K562 (cell line): ENCODE measurements around the gene CSK.

Experiments used
- MCM3 ChIP-seq: fragments of 450-650 bp; IDR thresholded peaks from 2 replicates; pipeline ENCODE4 v1.6.1; 2016
- POLR2A ChIP-seq: fragments of 450-650 bp; conservative IDR thresholded peaks from 2 replicates; pipeline ENCODE4 v1.6.1; 2016
- RAD21 ChIP-seq, 2 experiments: fragments of 250-450 bp in 1 of 2; fragments of 450-650 bp in 1 of 2; sonication (Bioruptor Pico) in 1 of 2; formaldehyde crosslinking in 1 of 2; IDR thresholded peaks in 1 of 2; conservative IDR thresholded peaks in 1 of 2; 2 replicates each; pipeline versions ENCODE4 v1.4.0 to v1.8.0; 2020 to 2022; ENCODE audit warnings: mild to moderate bottlenecking in 2 of 2, moderate library complexity in 1 of 2
- ZNF431 ChIP-seq: sonication (generic); formaldehyde crosslinking; IDR thresholded peaks from 2 replicates; pipeline ENCODE4 v1.8.0; 2022; ENCODE audit warnings: mild to moderate bottlenecking, missing genetic modification reagents
- ZNF589 ChIP-seq: fragments of 200-800 bp; sonication (Bioruptor generic); IDR thresholded peaks from 2 replicates; pipeline ENCODE4 v1.6.1; 2016; ENCODE audit warnings: low read depth, missing genetic modification characterization, missing compliant biosample characterization
- TF ChIP-seq, protein P1 (sequence below), 2 experiments: IDR thresholded peaks; 2 replicates each; pipeline ENCODE4 v1.6.1; 2011; ENCODE audit warnings: borderline replicate concordance in 1 of 2, control low read depth in 1 of 2, low read depth in 1 of 2, low read length in 1 of 2, mild to moderate bottlenecking in 1 of 2, mixed read lengths in 1 of 2, moderate library complexity in 1 of 2; ENCODE audit not compliant: insufficient read depth in 1 of 2, insufficient read length in 1 of 2, poor library complexity in 1 of 2, severe bottlenecking in 1 of 2; ENCODE audit errors: extremely low read depth in 1 of 2
- TF ChIP-seq, protein P2 (sequence below), 2 experiments: fragments of 200-800 bp in 1 of 2; sonication (Bioruptor generic) in 1 of 2; sonication (generic) in 1 of 2; formaldehyde crosslinking in 1 of 2; IDR thresholded peaks in 1 of 2; conservative IDR thresholded peaks in 1 of 2; 2 replicates each; pipeline versions ENCODE4 v1.5.0 to v1.6.1; 2016 to 2020; ENCODE audit warnings: missing compliant biosample characterization in 1 of 2, missing genetic modification characterization in 1 of 2, missing genetic modification reagents in 1 of 2

DNA sequence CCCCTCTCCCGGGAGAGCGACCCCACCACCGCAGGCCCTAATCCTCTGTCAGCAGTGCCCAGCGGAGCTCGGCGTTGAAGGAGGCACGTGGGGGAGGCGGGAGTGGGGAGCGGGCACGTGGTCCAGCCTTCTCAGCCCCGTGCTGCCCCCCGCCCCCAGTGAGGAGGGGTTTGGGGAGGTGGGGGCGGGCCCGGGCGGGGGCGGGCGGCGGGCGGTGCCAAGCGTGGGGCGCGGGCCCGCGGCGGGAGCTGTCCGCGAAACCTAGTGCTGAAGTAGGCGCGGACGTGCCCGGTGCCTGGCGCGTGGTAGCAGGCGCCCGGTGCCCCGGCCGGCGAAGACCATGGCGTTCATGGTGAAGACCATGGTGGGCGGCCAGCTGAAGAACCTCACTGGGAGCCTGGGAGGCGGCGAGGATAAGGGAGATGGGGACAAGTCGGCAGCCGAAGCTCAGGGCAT, 44.5 kb downstream of the CSK start, which contains the start of gene CPLX3:
- TF ChIP-seq ZNF431 (CRISPR knock-in tag) (no peak), POLR2A (no peak), MCM3 (no peak), RAD21 (CRISPR knock-in tag; conservative IDR thresholded peaks at IDR 0.05 in 1 of 2, IDR thresholded peaks at IDR 0.05 in 1 of 2) (no peak), ZNF589 (CRISPR knock-in tag) (no peak)
- TF ChIP-seq, protein P1, sequence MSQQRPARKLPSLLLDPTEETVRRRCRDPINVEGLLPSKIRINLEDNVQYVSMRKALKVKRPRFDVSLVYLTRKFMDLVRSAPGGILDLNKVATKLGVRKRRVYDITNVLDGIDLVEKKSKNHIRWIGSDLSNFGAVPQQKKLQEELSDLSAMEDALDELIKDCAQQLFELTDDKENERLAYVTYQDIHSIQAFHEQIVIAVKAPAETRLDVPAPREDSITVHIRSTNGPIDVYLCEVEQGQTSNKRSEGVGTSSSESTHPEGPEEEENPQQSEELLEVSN (IDR thresholded peaks at IDR 0.05; ENCODE audit: borderline replicate concordance in 1 of 2, extremely low read depth in 1 of 2, insufficient read depth in 1 of 2, insufficient read length in 1 of 2, low read depth in 1 of 2, low read length in 1 of 2, poor library complexity in 1 of 2, severe bottlenecking in 1 of 2): peak in 1 of 2 experiments; percentile 58
- TF ChIP-seq, protein P2, sequence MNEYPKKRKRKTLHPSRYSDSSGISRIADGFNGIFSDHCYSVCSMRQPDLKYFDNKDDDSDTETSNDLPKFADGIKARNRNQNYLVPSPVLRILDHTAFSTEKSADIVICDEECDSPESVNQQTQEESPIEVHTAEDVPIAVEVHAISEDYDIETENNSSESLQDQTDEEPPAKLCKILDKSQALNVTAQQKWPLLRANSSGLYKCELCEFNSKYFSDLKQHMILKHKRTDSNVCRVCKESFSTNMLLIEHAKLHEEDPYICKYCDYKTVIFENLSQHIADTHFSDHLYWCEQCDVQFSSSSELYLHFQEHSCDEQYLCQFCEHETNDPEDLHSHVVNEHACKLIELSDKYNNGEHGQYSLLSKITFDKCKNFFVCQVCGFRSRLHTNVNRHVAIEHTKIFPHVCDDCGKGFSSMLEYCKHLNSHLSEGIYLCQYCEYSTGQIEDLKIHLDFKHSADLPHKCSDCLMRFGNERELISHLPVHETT (CRISPR knock-in tag; conservative IDR thresholded peaks at IDR 0.05 in 1 of 2, IDR thresholded peaks at IDR 0.05 in 1 of 2): no peak
